ENCODE measurements around the gene MAP7. TPM values are rescaled to one million over a fixed set of nuclear protein-coding genes. Genes with fewer than 3 reads are reported as not detected.

The MAP7 gene
- total RNA-seq: 1.3 and 1.4 TPM in 2 replicates
- long read RNA-seq, partial matches to known transcripts: 0 of 1 reads
- long read RNA-seq, other reads (novel, unspliced or antisense): 0 of 1 reads

GRCh38 chr6:136550330-136551071 lies at the start of gene MAP7:
MAP7 (minus strand) TSS chr6:136550422; CDS start chr6:136550408, 14 bp downstream.
- Mint-ChIP-seq H3K27ac (ENCODE audit: unreplicated experiment) (no peak within 1 kb of the TSS), H3K4me1 (peaks cover 4% of the 10 kb centered on the region), H3K4me3 (peak within 1 kb of the TSS; percentile 79), H3K27me3 (ENCODE audit: low read depth) (peaks cover 88% of the 10 kb centered on the region), H3K9me3 (no peaks in the 10 kb centered on the region), H3K36me3 (ENCODE audit: low read depth) (no peaks in the 10 kb centered on the region)
- TF ChIP-seq, protein P1, sequence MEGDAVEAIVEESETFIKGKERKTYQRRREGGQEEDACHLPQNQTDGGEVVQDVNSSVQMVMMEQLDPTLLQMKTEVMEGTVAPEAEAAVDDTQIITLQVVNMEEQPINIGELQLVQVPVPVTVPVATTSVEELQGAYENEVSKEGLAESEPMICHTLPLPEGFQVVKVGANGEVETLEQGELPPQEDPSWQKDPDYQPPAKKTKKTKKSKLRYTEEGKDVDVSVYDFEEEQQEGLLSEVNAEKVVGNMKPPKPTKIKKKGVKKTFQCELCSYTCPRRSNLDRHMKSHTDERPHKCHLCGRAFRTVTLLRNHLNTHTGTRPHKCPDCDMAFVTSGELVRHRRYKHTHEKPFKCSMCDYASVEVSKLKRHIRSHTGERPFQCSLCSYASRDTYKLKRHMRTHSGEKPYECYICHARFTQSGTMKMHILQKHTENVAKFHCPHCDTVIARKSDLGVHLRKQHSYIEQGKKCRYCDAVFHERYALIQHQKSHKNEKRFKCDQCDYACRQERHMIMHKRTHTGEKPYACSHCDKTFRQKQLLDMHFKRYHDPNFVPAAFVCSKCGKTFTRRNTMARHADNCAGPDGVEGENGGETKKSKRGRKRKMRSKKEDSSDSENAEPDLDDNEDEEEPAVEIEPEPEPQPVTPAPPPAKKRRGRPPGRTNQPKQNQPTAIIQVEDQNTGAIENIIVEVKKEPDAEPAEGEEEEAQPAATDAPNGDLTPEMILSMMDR (conservative IDR thresholded peaks at IDR 0.05): peak; percentile 98
- peak; percentile 23 for DNase-seq (ENCODE audit: low read depth, low spot score)

DNA sequence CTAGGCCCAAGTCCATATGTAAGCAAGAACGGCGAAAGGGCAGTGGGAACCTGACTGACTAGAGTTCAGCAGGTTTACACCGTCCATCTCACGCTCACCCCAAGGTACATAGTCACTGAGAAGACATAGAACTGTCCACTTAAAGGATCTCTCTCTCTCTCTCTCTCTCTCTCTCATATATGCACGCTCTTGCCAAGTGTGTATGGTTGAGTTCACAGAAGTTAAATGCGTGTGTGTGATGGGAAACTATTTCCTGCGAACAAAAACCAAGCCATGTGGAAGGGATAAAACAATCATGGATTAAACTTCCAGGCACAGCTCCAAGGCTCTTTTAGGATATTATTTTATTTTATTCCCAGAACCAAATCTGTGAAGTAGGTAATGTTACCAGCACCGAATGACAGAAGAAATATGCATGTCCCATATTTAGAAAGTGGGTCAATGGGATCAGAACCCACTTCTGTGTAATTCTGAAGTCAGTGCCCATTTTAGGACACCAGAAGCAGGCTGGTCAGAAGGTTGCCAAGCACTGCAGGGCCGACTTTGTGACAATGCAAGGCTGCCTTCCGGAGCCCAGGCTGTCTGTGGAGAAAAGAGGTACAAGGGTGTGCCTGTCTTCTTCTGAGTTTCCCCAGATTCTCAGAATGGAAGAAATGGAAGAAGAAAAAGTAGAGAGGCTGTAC lies 49.2 kb upstream of the MAP7 start:
- H3K9me3 Mint-ChIP-seq: no peaks in the 10 kb centered on the region
- no peaks in the 10 kb centered on the region for H3K4me1 Mint-ChIP-seq
- no peak overlapping the region for H3K4me3 Mint-ChIP-seq

GRCh38 chr6:136598048-136598447 lies 47.8 kb upstream of the MAP7 start:
- TF ChIP-seq, protein P1 (conservative IDR thresholded peaks at IDR 0.05): no peak
- no peak for DNase-seq (ENCODE audit: low read depth, low spot score)
- Mint-ChIP-seq H3K27me3 (ENCODE audit: low read depth) (no peaks in the 10 kb centered on the region), H3K4me1 (no peaks in the 10 kb centered on the region), H3K36me3 (ENCODE audit: low read depth) (no peaks in the 10 kb centered on the region), H3K27ac (ENCODE audit: unreplicated experiment) (peak overlapping the region; percentile 7), H3K9me3 (no peaks in the 10 kb centered on the region), H3K4me3 (no peak overlapping the region)

More for the DNA sequence above, 49.2 kb upstream of the MAP7 start:
- Mint-ChIP-seq H3K36me3 (ENCODE audit: low read depth) (no peaks in the 10 kb centered on the region), H3K27me3 (ENCODE audit: low read depth) (no peaks in the 10 kb centered on the region), H3K27ac (ENCODE audit: unreplicated experiment) (no peak overlapping the region)
- DNase-seq (ENCODE audit: low read depth, low spot score): no peak
- TF ChIP-seq, protein P1 (conservative IDR thresholded peaks at IDR 0.05): no peak

- no peak overlapping the region for H3K27ac Mint-ChIP-seq (ENCODE audit: unreplicated experiment)
Measured at GRCh38 chr6:136594671-136595070, 44.4 kb upstream of the MAP7 start.

DNA sequence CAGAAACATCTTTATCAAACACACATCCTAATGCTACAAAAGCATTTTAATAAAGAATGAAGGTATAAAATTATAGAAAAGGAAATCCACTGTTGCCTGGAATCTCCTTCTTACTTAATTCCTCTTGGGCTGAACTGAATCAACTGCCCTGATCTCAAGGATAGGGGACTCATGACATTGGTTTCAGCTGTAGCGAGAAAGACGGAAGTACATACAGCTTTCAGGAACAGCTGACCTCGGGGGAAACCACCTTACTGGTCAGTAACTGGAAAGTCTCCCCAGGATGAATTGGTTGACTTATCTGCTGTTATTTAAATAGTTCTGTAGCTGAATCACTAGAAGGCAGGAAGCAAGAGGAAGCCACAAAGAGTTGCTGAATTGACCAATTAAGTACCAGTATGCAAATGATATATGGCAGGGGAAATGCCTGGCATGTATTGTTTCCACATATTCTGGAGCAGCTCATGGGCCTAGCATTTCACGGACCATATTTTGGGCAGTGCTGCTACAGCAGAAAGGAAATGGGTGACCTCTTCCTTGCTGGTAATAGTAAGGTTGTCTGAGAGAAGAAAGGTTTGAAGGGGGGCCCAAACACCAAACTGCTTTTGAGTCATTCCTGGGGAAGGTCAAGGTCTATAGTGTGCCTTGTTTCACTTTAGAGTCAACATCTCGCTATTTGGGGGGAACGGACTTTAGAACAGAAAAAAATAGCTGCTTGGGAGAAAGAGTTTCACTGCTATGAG lies 43.7 kb upstream of the MAP7 start:
- Mint-ChIP-seq H3K27me3 (ENCODE audit: low read depth) (no peaks in the 10 kb centered on the region), H3K27ac (ENCODE audit: unreplicated experiment) (no peak overlapping the region), H3K4me3 (no peak overlapping the region), H3K9me3 (peaks cover 7% of the 10 kb centered on the region), H3K36me3 (ENCODE audit: low read depth) (no peaks in the 10 kb centered on the region), H3K4me1 (no peaks in the 10 kb centered on the region)
- TF ChIP-seq, protein P1 (conservative IDR thresholded peaks at IDR 0.05): no peak
- no peak for DNase-seq (ENCODE audit: low read depth, low spot score)

More at GRCh38 chr6:136594671-136595070, 44.4 kb upstream of the MAP7 start:
- Mint-ChIP-seq H3K36me3 (ENCODE audit: low read depth) (no peaks in the 10 kb centered on the region), H3K4me1 (no peaks in the 10 kb centered on the region), H3K4me3 (no peak overlapping the region), H3K27me3 (ENCODE audit: low read depth) (no peaks in the 10 kb centered on the region), H3K9me3 (peaks cover 7% of the 10 kb centered on the region)
- DNase-seq (ENCODE audit: low read depth, low spot score): no peak
- TF ChIP-seq, protein P1 (conservative IDR thresholded peaks at IDR 0.05): no peak
